Body of pancreas (tissue), 4 donors: ENCODE results near the gene BEND3.

Experiments used
- CTCF ChIP-seq, 7 experiments: fragments of 450-650 bp in 4 of 7; fragments of 200-600 bp in 3 of 7; sonication (generic) in 3 of 7; IDR thresholded peaks; one replicate each; pipeline ENCODE4 v1.5.1; 2016 to 2019; ENCODE audit warnings: antibody characterized with exemption in 7 of 7
- POLR2A ChIP-seq, 3 donors: fragments of 450-650 bp; IDR thresholded peaks; one replicate each; pipeline ENCODE4 v1.6.1; 2016; ENCODE audit warnings: antibody characterized with exemption in 3 of 3, mild to moderate bottlenecking in 2 of 3

GRCh38 chr6:107032051-107032450 is 83.3 kb downstream of the BEND3 start:
- TF ChIP-seq POLR2A (IDR thresholded peaks at IDR 0.05) (no peak), CTCF (IDR thresholded peaks at IDR 0.05) (no peak)
